Neural cell (in vitro differentiated cells): Measurements from ENCODE around the gene NASP. TPM values are rescaled to one million over a fixed set of nuclear protein-coding genes. Genes with fewer than 3 reads are reported as not detected.

Source experiments
- H2AFZ ChIP-seq: fragments of 200-600, 300-800 bp; sonication (generic), shearing (Covaris generic); 2 replicates; pipeline ENCODE4 v1.6.0; 2014; ENCODE audit warnings: low read depth, mild to moderate bottlenecking, antibody characterized with exemption, low read length, moderate library complexity
- H3F3A ChIP-seq: fragments of 200-600 bp; shearing (Covaris generic); 2 replicates; pipeline ENCODE4 v1.6.1; 2016; ENCODE audit warnings: mild to moderate bottlenecking, moderate library complexity, mixed read lengths, antibody characterized with exemption, low read length; ENCODE audit not compliant: insufficient read depth, poor library complexity, severe bottlenecking
- H3K27ac ChIP-seq: fragments of 200-600, 300-800 bp; sonication (generic), shearing (Covaris generic); 2 replicates; pipeline ENCODE4 v1.5.1; 2014; ENCODE audit warnings: mild to moderate bottlenecking, low read length, moderate library complexity
- H3K27me3 ChIP-seq: fragments of 300-800, 200-600 bp; sonication (generic), shearing (Covaris generic); 2 replicates; pipeline ENCODE4 v1.6.0; 2014; ENCODE audit warnings: mild to moderate bottlenecking, low read depth, low read length, moderate library complexity; ENCODE audit not compliant: insufficient read depth
- H3K36me3 ChIP-seq: fragments of 300-800, 200-600 bp; sonication (generic), shearing (Covaris generic); 2 replicates; pipeline ENCODE4 v1.5.1; 2014; ENCODE audit warnings: mild to moderate bottlenecking, antibody characterized with exemption, low read length, moderate library complexity; ENCODE audit not compliant: insufficient read depth
- H3K4me2 ChIP-seq: fragments of 300-800, 200-600 bp; sonication (generic), shearing (Covaris generic); 2 replicates; pipeline ENCODE4 v1.6.0; 2014; ENCODE audit warnings: mild to moderate bottlenecking, low read length
- H3K4me3 ChIP-seq: fragments of 300-800, 200-600 bp; sonication (generic), shearing (Covaris generic); 2 replicates; pipeline ENCODE4 v1.5.1; 2014; ENCODE audit warnings: mild to moderate bottlenecking, low read length, moderate library complexity
- H3K79me2 ChIP-seq: fragments of 200-600 bp; shearing (Covaris generic); replicated peaks from 2 replicates; pipeline ENCODE4 v1.6.0; 2014; ENCODE audit warnings: mild to moderate bottlenecking, low read length, moderate library complexity; ENCODE audit not compliant: insufficient read depth
- H3K9ac ChIP-seq: fragments of 300-800, 200-600 bp; sonication (generic), shearing (Covaris generic); 2 replicates; pipeline ENCODE4 v1.6.1; 2016; ENCODE audit warnings: mild to moderate bottlenecking, low read length, mixed read lengths
- H3K9me2 ChIP-seq: fragments of 200-600 bp; shearing (Covaris generic); 2 replicates; pipeline ENCODE4 v1.6.1; 2016; ENCODE audit warnings: mild to moderate bottlenecking, low read length, mixed read lengths; ENCODE audit not compliant: insufficient read depth
- H3K9me3 ChIP-seq: fragments of 200-600, 300-800 bp; sonication (generic), shearing (Covaris generic); 2 replicates; pipeline ENCODE4 v1.6.1; 2016; ENCODE audit warnings: mild to moderate bottlenecking, mixed run types, low read length, moderate library complexity, mixed read lengths
- H4K20me1 ChIP-seq: fragments of 200-600 bp; shearing (Covaris generic); 2 replicates; pipeline ENCODE4 v1.6.1; 2016; ENCODE audit warnings: mild to moderate bottlenecking, mixed run types; ENCODE audit not compliant: insufficient read depth
- EP300 ChIP-seq: fragments of 450-650 bp; conservative IDR thresholded peaks from 2 replicates; pipeline ENCODE4 v1.6.1; 2014; ENCODE audit warnings: antibody characterized with exemption, mild to moderate bottlenecking, moderate library complexity; ENCODE audit not compliant: poor library complexity, severe bottlenecking
- EZH2 ChIP-seq: fragments of 200-600, 300-800 bp; shearing (Covaris generic), sonication (generic); IDR thresholded peaks from 2 replicates; pipeline ENCODE4 v1.6.1; 2014; ENCODE audit warnings: antibody characterized with exemption, low read length, borderline replicate concordance, mild to moderate bottlenecking; ENCODE audit not compliant: insufficient read depth, poor library complexity, severe bottlenecking
- MXI1 ChIP-seq: fragments of 450-650 bp; conservative IDR thresholded peaks from 2 replicates; pipeline ENCODE4 v1.6.1; 2014; ENCODE audit warnings: antibody characterized with exemption, mild to moderate bottlenecking; ENCODE audit not compliant: poor library complexity, severe bottlenecking
- POLR2AphosphoS5 ChIP-seq: IDR thresholded peaks from 2 replicates; pipeline ENCODE4 v1.6.1; 2012
- RAD21 ChIP-seq: fragments of 450-650 bp; conservative IDR thresholded peaks from 2 replicates; pipeline ENCODE4 v1.6.1; 2014; ENCODE audit warnings: antibody characterized with exemption, mild to moderate bottlenecking, moderate library complexity
- REST ChIP-seq: IDR thresholded peaks from 2 replicates; pipeline ENCODE4 v1.6.1; 2012; ENCODE audit warnings: borderline replicate concordance
- SMC3 ChIP-seq: fragments of 450-650 bp; conservative IDR thresholded peaks from 2 replicates; pipeline ENCODE4 v1.6.1; 2014; ENCODE audit warnings: antibody characterized with exemption, mild to moderate bottlenecking, moderate library complexity; ENCODE audit not compliant: poor library complexity
- TAF1 ChIP-seq: IDR thresholded peaks from 2 replicates; pipeline ENCODE4 v1.6.1; 2012; ENCODE audit warnings: low read depth
- polyA plus RNA-seq: library from polyadenylated mRNA; depleted of rRNA; stranded (reverse); fragments of >200 nt; gene quantifications from 2 replicates; pipeline ENCODE4 v1.2.3, GENCODE V29; 2014
- TF ChIP-seq, protein P1 (sequence below): fragments of 450-650 bp; IDR thresholded peaks from 2 replicates; pipeline ENCODE4 v1.5.1; 2014; ENCODE audit warnings: antibody characterized with exemption, mild to moderate bottlenecking, moderate library complexity; ENCODE audit not compliant: poor library complexity, severe bottlenecking

NASP gene
- polyA plus RNA-seq, 1 donor from 2014 or later = 177 TPM

- H3K9me2 ChIP-seq = no peaks in the 10 kb centered on the region
- TF ChIP-seq MXI1 (no peak), EZH2 (no peak), REST (no peak), EP300 (no peak), TAF1 (no peak), SMC3 (no peak), RAD21 (no peak), POLR2AphosphoS5 (no peak)
- TF ChIP-seq, protein P1, sequence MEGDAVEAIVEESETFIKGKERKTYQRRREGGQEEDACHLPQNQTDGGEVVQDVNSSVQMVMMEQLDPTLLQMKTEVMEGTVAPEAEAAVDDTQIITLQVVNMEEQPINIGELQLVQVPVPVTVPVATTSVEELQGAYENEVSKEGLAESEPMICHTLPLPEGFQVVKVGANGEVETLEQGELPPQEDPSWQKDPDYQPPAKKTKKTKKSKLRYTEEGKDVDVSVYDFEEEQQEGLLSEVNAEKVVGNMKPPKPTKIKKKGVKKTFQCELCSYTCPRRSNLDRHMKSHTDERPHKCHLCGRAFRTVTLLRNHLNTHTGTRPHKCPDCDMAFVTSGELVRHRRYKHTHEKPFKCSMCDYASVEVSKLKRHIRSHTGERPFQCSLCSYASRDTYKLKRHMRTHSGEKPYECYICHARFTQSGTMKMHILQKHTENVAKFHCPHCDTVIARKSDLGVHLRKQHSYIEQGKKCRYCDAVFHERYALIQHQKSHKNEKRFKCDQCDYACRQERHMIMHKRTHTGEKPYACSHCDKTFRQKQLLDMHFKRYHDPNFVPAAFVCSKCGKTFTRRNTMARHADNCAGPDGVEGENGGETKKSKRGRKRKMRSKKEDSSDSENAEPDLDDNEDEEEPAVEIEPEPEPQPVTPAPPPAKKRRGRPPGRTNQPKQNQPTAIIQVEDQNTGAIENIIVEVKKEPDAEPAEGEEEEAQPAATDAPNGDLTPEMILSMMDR = no peak
- H3K9me3 ChIP-seq = no peaks in the 10 kb centered on the region
- H3K4me2 ChIP-seq = no peak overlapping the region
- no peaks in the 10 kb centered on the region for H3F3A ChIP-seq
- peaks cover under 1% of the 10 kb centered on the region for H3K79me2 ChIP-seq
- H3K4me3 ChIP-seq = no peak overlapping the region
- no peaks in the 10 kb centered on the region for H4K20me1 ChIP-seq
- H2AFZ ChIP-seq = no peak overlapping the region
- no peaks in the 10 kb centered on the region for H3K36me3 ChIP-seq
- no peaks in the 10 kb centered on the region for H3K27me3 ChIP-seq
- H3K9ac ChIP-seq = no peak overlapping the region
- no peak overlapping the region for H3K27ac ChIP-seq
Measured at GRCh38 chr1:45557422-45557944, 26.4 kb upstream of the NASP start.

GRCh38 chr1:45563843-45564242, 20.0 kb upstream of the NASP start:
- H3K9ac ChIP-seq = no peak overlapping the region
- H3K27me3 ChIP-seq = no peaks in the 10 kb centered on the region
- H3K27ac ChIP-seq = no peak overlapping the region
- TF ChIP-seq EP300 = no peak
- no peak for TF ChIP-seq REST
- no peak for TF ChIP-seq RAD21
- TF ChIP-seq POLR2AphosphoS5 = no peak
- TF ChIP-seq EZH2 = no peak
- TF ChIP-seq, protein P1 = no peak
- TF ChIP-seq MXI1 = no peak
- no peak for TF ChIP-seq SMC3
- H3K36me3 ChIP-seq = no peaks in the 10 kb centered on the region
- no peak overlapping the region for H3K4me3 ChIP-seq
- no peak overlapping the region for H3K4me2 ChIP-seq
- no peak overlapping the region for H2AFZ ChIP-seq
- no peaks in the 10 kb centered on the region for H3K9me2 ChIP-seq
- no peaks in the 10 kb centered on the region for H3F3A ChIP-seq
- no peaks in the 10 kb centered on the region for H3K79me2 ChIP-seq
- H4K20me1 ChIP-seq = no peaks in the 10 kb centered on the region
- no peaks in the 10 kb centered on the region for H3K9me3 ChIP-seq
